NCI-H146 (cell line): Measurements from ENCODE around the gene LGALS3.

Source experiments
- DNase-seq: peaks from one replicate; lab custom pipeline; 2025; lab: John Stamatoyannopoulos, UW

The LGALS3 gene

GRCh38 chr14:55115460-55115859 lies 13.6 kb upstream of the LGALS3 start:
- DNase-seq = no peak

GRCh38 chr14:55115861-55116245 lies 13.2 kb upstream of the LGALS3 start:
- no peak for DNase-seq

GRCh38 chr14:55116246-55117030 lies 12.6 kb upstream of the LGALS3 start:
- DNase-seq = no peak

- DNase-seq = no peak
These were observed 11.1 kb upstream of the LGALS3 start for GRCh38 chr14:55117803-55118441.

- no peak for DNase-seq
These were observed 10.3 kb upstream of the LGALS3 start for GRCh38 chr14:55118761-55119160.

GRCh38 chr14:55120571-55121495 lies 8.2 kb upstream of the LGALS3 start:
- DNase-seq = no peak

- no peak for DNase-seq
These were observed 7.2 kb upstream of the LGALS3 start for GRCh38 chr14:55121628-55122439.

- DNase-seq = no peak
These were observed 6.5 kb upstream of the LGALS3 start for GRCh38 chr14:55122440-55122986.

GRCh38 chr14:55123101-55123500 lies 6.0 kb upstream of the LGALS3 start:
- no peak for DNase-seq

- no peak for DNase-seq
These were observed 5.0 kb upstream of the LGALS3 start for GRCh38 chr14:55123852-55124639.

GRCh38 chr14:55124774-55125386 lies 4.2 kb upstream of the LGALS3 start:
- no peak for DNase-seq

GRCh38 chr14:55125403-55125802 lies 3.6 kb upstream of the LGALS3 start:
- no peak for DNase-seq

- no peak for DNase-seq
These were observed 3.0 kb upstream of the LGALS3 start for GRCh38 chr14:55126034-55126433.

GRCh38 chr14:55126932-55127459 lies 2.1 kb upstream of the LGALS3 start:
- no peak for DNase-seq

GRCh38 chr14:55127460-55127951 lies 1.5 kb upstream of the LGALS3 start:
- no peak for DNase-seq

- no peak for DNase-seq
These were observed 516 bp upstream of the LGALS3 start for GRCh38 chr14:55128386-55129085.

- peak; percentile 23 for DNase-seq
These were observed 560 bp downstream of the LGALS3 start for GRCh38 chr14:55129428-55130195.

- no peak for DNase-seq
These were observed 1.1 kb downstream of the LGALS3 start for GRCh38 chr14:55130196-55130550.
